SU-DHL-6 (cell line): ENCODE data around the gene HIVEP3.

ENCODE experiments used
- H2AFZ ChIP-seq: fragments of 200-600 bp; sonication (generic); 2 replicates; pipeline ENCODE4 v1.6.1; 2014; ENCODE audit warnings: low read depth, mild to moderate bottlenecking, moderate library complexity, mixed read lengths, antibody characterized with exemption, low read length; ENCODE audit not compliant: severe bottlenecking
- H3F3A ChIP-seq: fragments of 200-600 bp; shearing (Covaris generic); 2 replicates; pipeline ENCODE4 v1.6.0; 2016; ENCODE audit warnings: antibody characterized with exemption, mild to moderate bottlenecking; ENCODE audit not compliant: insufficient read depth
- H3K27ac ChIP-seq: fragments of 200-600 bp; sonication (generic); 2 replicates; pipeline ENCODE4 v1.5.1; 2016; ENCODE audit warnings: low read depth, mild to moderate bottlenecking, low read length, moderate library complexity, mixed read lengths
- H3K27me3 ChIP-seq: fragments of 200-600 bp; sonication (generic), shearing (Covaris generic); 2 replicates; pipeline ENCODE4 v1.6.0; 2014; ENCODE audit warnings: mild to moderate bottlenecking, low read length
- H3K36me3 ChIP-seq: fragments of 200-600 bp; sonication (generic); 2 replicates; pipeline ENCODE4 v1.6.1; 2014; ENCODE audit warnings: mild to moderate bottlenecking, low read length, mixed read lengths
- H3K4me2 ChIP-seq: fragments of 300-600, 200-600 bp; shearing (Covaris generic), sonication (generic); 2 replicates; pipeline ENCODE4 v1.6.0; 2014; ENCODE audit warnings: low read length, low read depth, mild to moderate bottlenecking; ENCODE audit not compliant: poor library complexity, severe bottlenecking
- H3K4me3 ChIP-seq: fragments of 200-600 bp; sonication (generic); 2 replicates; pipeline ENCODE4 v1.5.1; 2014; ENCODE audit warnings: antibody characterized with exemption, low read length, mild to moderate bottlenecking, mixed read lengths; ENCODE audit not compliant: insufficient read depth, poor library complexity, severe bottlenecking
- H3K79me2 ChIP-seq: fragments of 200-600 bp; sonication (generic); 2 replicates; pipeline ENCODE4 v1.6.1; 2014; ENCODE audit warnings: mild to moderate bottlenecking, low read length, moderate library complexity; ENCODE audit not compliant: insufficient read depth
- H3K9ac ChIP-seq: fragments of 200-600 bp; sonication (generic); 2 replicates; pipeline ENCODE4 v1.7.0; 2014; ENCODE audit warnings: mild to moderate bottlenecking, low read length
- H3K9me2 ChIP-seq: fragments of 200-600 bp; sonication (generic); replicated peaks from 2 replicates; pipeline ENCODE4 v1.6.1; 2014; ENCODE audit warnings: low read length; ENCODE audit not compliant: insufficient read depth
- H3K9me3 ChIP-seq: fragments of 200-600 bp; sonication (generic); 2 replicates; pipeline ENCODE4 v1.6.1; 2014; ENCODE audit warnings: low read length, mixed read lengths; ENCODE audit not compliant: insufficient read depth
- H4K20me1 ChIP-seq: fragments of 200-600 bp; sonication (generic); 2 replicates; pipeline ENCODE4 v1.6.1; 2014; ENCODE audit warnings: low read depth, mild to moderate bottlenecking, antibody characterized with exemption, low read length, moderate library complexity, mixed read lengths
- CTCF ChIP-seq: fragments of 200-600 bp; sonication (generic); IDR thresholded peaks from one replicate; pipeline ENCODE4 v1.5.1; 2017; ENCODE audit warnings: antibody characterized with exemption, mild to moderate bottlenecking, low read length, moderate library complexity; ENCODE audit not compliant: insufficient read depth, poor library complexity, severe bottlenecking
- EZH2phosphoT487 ChIP-seq: fragments of 200-600 bp; sonication (generic), shearing (Covaris generic); conservative IDR thresholded peaks from 2 replicates; pipeline ENCODE4 v1.6.1; 2018; ENCODE audit warnings: mild to moderate bottlenecking, antibody characterized with exemption, low read length, moderate library complexity, mixed read lengths

HIVEP3 gene

GRCh38 chr1:41816061-41816460 lies 102.7 kb downstream of the HIVEP3 start:
- no peak overlapping the region for H3K4me2 ChIP-seq

GRCh38 chr1:41813755-41814745 lies 104.7 kb downstream of the HIVEP3 start:
- Histone ChIP-seq H3K4me3 (no peak overlapping the region), H3F3A (0 out of 2 replicates have a peak, but pooled peaks cover 5% of the 10 kb centered on the region), H3K36me3 (no peaks in the 10 kb centered on the region), H3K9me2 (no peaks in the 10 kb centered on the region), H2AFZ (no peak overlapping the region), H3K9me3 (no peaks in the 10 kb centered on the region), H3K4me2 (no peak overlapping the region), H3K27me3 (no peaks in the 10 kb centered on the region), H3K27ac (no peak overlapping the region), H3K79me2 (no peaks in the 10 kb centered on the region), H4K20me1 (no peaks in the 10 kb centered on the region), H3K9ac (no peak overlapping the region)
- no peak for TF ChIP-seq CTCF

More at GRCh38 chr1:41816061-41816460, 102.7 kb downstream of the HIVEP3 start:
- no peak overlapping the region for H3K27ac ChIP-seq
- H3K27me3 ChIP-seq = no peaks in the 10 kb centered on the region
- H4K20me1 ChIP-seq = no peaks in the 10 kb centered on the region
- H3F3A ChIP-seq = no peaks in the 10 kb centered on the region
- H3K9me2 ChIP-seq = no peaks in the 10 kb centered on the region
- H3K4me3 ChIP-seq = no peak overlapping the region
- H3K79me2 ChIP-seq = no peaks in the 10 kb centered on the region
- no peaks in the 10 kb centered on the region for H3K36me3 ChIP-seq
- no peak overlapping the region for H3K9ac ChIP-seq
- no peak overlapping the region for H2AFZ ChIP-seq
- TF ChIP-seq EZH2phosphoT487 (no peak), CTCF (no peak)
- no peaks in the 10 kb centered on the region for H3K9me3 ChIP-seq

GRCh38 chr1:41813226-41813625 lies 105.5 kb downstream of the HIVEP3 start:
- H3K9me3 ChIP-seq = no peaks in the 10 kb centered on the region
- H3K36me3 ChIP-seq = no peaks in the 10 kb centered on the region
- no peak overlapping the region for H3K4me2 ChIP-seq
- no peaks in the 10 kb centered on the region for H4K20me1 ChIP-seq
- H3K79me2 ChIP-seq = no peaks in the 10 kb centered on the region
- H2AFZ ChIP-seq = no peak overlapping the region
- H3K4me3 ChIP-seq = no peak overlapping the region
- no peaks in the 10 kb centered on the region for H3K27me3 ChIP-seq
- TF ChIP-seq CTCF = no peak
- TF ChIP-seq EZH2phosphoT487 = no peak
- no peak overlapping the region for H3K9ac ChIP-seq
- no peak overlapping the region for H3K27ac ChIP-seq
- H3K9me2 ChIP-seq = no peaks in the 10 kb centered on the region
- H3F3A ChIP-seq = 0 out of 2 replicates have a peak, but pooled peaks cover 5% of the 10 kb centered on the region
